A549 (cell line): ENCODE measurements around the gene TCF12. TPM values are rescaled to one million over a fixed set of nuclear protein-coding genes. Genes with fewer than 3 reads are reported as not detected.

Source experiments
- ATAC-seq, 2 experiments: fragments of 200-7000 bp in 1 of 2; fragments of >200 bp in 1 of 2; cut with Nextera tagmentation in 1 of 2; cut with Tn5 transposase in 1 of 2; 3 replicates each; pipeline versions ENCODE4 v1.8.0 to v1.9.1; 2018 to 2020; ENCODE audit warnings: mild to moderate bottlenecking in 1 of 2, moderate library complexity in 1 of 2
- CTCF ChIA-PET: fragments of 300-600 bp; sonication (Branson Sonifier 250); formaldehyde crosslinking; extraction: SDS; loops from one replicate; lab custom pipeline; 2021; ENCODE audit warnings: antibody characterized with exemption, inconsistent platforms; lab: Yijun Ruan, JAX
- POLR2A ChIA-PET: fragments of 350-600 bp; formaldehyde crosslinking; extraction: SDS; loops from one replicate; lab custom pipeline; 2021; ENCODE audit warnings: antibody characterized with exemption, inconsistent platforms; lab: Yijun Ruan, JAX
- DNase-seq, 2 experiments: peaks; one replicate each; pipeline versions ENCODE4 v3.0.0 to v3.0.0-alpha.2; 2011 to 2016; ENCODE audit warnings: low read depth in 1 of 2, low spot score in 1 of 2
- FAIRE-seq: peaks from 2 replicates; lab custom pipeline; 2011; peaks lifted over from hg19 to GRCh38; lab: Jason Lieb, UNC
- H3K27ac ChIP-seq, 2 experiments: fragments of >200 bp; sonication (Bioruptor Twin); formaldehyde crosslinking; 3 replicates each; pipeline ENCODE4 v1.5.1; 2016 to 2017
- H3K4me1 ChIP-seq: fragments of >200 bp; sonication (Bioruptor Twin); formaldehyde crosslinking; 3 replicates; pipeline ENCODE4 v1.6.1; 2016
- H3K4me2 ChIP-seq: fragments of >200 bp; sonication (Bioruptor Twin); formaldehyde crosslinking; 3 replicates; pipeline ENCODE4 v1.6.1; 2016
- H3K4me3 ChIP-seq: fragments of >200 bp; sonication (Bioruptor Twin); formaldehyde crosslinking; 3 replicates; pipeline ENCODE4 v1.5.1; 2016
- H3K9me3 ChIP-seq: fragments of >200 bp; sonication (Bioruptor Twin); formaldehyde crosslinking; 3 replicates; pipeline ENCODE4 v1.6.1; 2016
- BHLHE40 ChIP-seq: IDR thresholded peaks from 2 replicates; pipeline ENCODE4 v1.6.1; 2012; ENCODE audit warnings: low read depth, low read length, inconsistent platforms
- CBX8 ChIP-seq: fragments of 200-600 bp; sonication (generic); IDR thresholded peaks from 2 replicates; pipeline ENCODE4 v1.6.1; 2016
- EHF ChIP-seq: fragments of 250-450 bp; sonication (Bioruptor Pico); IDR thresholded peaks from 2 replicates; pipeline ENCODE4 v1.5.0; 2020; ENCODE audit warnings: mild to moderate bottlenecking
- EHMT2 ChIP-seq: fragments of 200-600 bp; sonication (generic); IDR thresholded peaks from 2 replicates; pipeline ENCODE4 v1.6.1; 2016; ENCODE audit warnings: antibody characterized with exemption, low read depth, mild to moderate bottlenecking, moderate library complexity
- EP300 ChIP-seq, 2 experiments: fragments of >200 bp; sonication (Bioruptor Twin); formaldehyde crosslinking; IDR thresholded peaks; 2 replicates in 1 of 2; 3 replicates in 1 of 2; pipeline ENCODE4 v1.6.1; 2016 to 2017
- ESRRA ChIP-seq: fragments of 150-350 bp; IDR thresholded peaks from 2 replicates; pipeline ENCODE4 v1.6.1; 2014; ENCODE audit warnings: mild to moderate bottlenecking, low read length, borderline replicate concordance
- FOSB ChIP-seq: fragments of 250-450 bp; sonication (Bioruptor Pico); IDR thresholded peaks from 2 replicates; pipeline ENCODE4 v1.5.0; 2020; ENCODE audit warnings: mild to moderate bottlenecking, moderate library complexity
- HDAC2 ChIP-seq: fragments of 200-600 bp; sonication (generic); IDR thresholded peaks from 2 replicates; pipeline ENCODE4 v1.6.1; 2016
- HEYL ChIP-seq: fragments of 250-450 bp; sonication (Bioruptor Pico); IDR thresholded peaks from 2 replicates; pipeline ENCODE4 v1.8.0; 2021; ENCODE audit warnings: mild to moderate bottlenecking, moderate library complexity
- HOXA7 ChIP-seq: fragments of 250-450 bp; sonication (Bioruptor Pico); IDR thresholded peaks from 2 replicates; pipeline ENCODE4 v1.5.0; 2020; ENCODE audit warnings: mild to moderate bottlenecking, moderate library complexity
- HOXB5 ChIP-seq: fragments of 250-450 bp; sonication (Bioruptor Pico); IDR thresholded peaks from 2 replicates; pipeline ENCODE4 v1.5.0; 2020; ENCODE audit warnings: mild to moderate bottlenecking, moderate library complexity
- KDM5A ChIP-seq: fragments of 200-600 bp; sonication (generic); IDR thresholded peaks from 2 replicates; pipeline ENCODE4 v1.6.1; 2016; ENCODE audit warnings: antibody characterized with exemption, mild to moderate bottlenecking
- MAFK ChIP-seq: fragments of 450-650 bp; IDR thresholded peaks from 2 replicates; pipeline ENCODE4 v1.6.1; 2014; ENCODE audit not compliant: partially characterized antibody
- MAX ChIP-seq: IDR thresholded peaks from 2 replicates; pipeline ENCODE4 v1.6.1; 2012
- MYC ChIP-seq: IDR thresholded peaks from 2 replicates; pipeline ENCODE4 v1.6.1; 2012; ENCODE audit warnings: mild to moderate bottlenecking, inconsistent platforms, low read length, improper control_type of control experiment, borderline replicate concordance
- NFE2L2 ChIP-seq: fragments of 150-350 bp; conservative IDR thresholded peaks from 2 replicates; pipeline ENCODE4 v1.6.1; 2014; ENCODE audit warnings: low read length
- POLR2A ChIP-seq: IDR thresholded peaks from 2 replicates; pipeline ENCODE4 v1.6.1; 2012; ENCODE audit warnings: mild to moderate bottlenecking, low read length
- POLR2AphosphoS2 ChIP-seq: conservative IDR thresholded peaks from 2 replicates; pipeline ENCODE4 v1.6.1; 2012; ENCODE audit warnings: low read length, improper control_type of control experiment, inconsistent platforms
- REST ChIP-seq: fragments of 200-600 bp; sonication (generic); IDR thresholded peaks from 2 replicates; pipeline ENCODE4 v1.6.1; 2016; ENCODE audit warnings: antibody characterized with exemption, mild to moderate bottlenecking, moderate library complexity
- SMC3 ChIP-seq: fragments of >200 bp; sonication (Bioruptor Twin); formaldehyde crosslinking; IDR thresholded peaks from 3 replicates; pipeline ENCODE4 v1.6.1; 2018; ENCODE audit warnings: inconsistent platforms
- TP53 ChIP-seq: fragments of 250-450 bp; sonication (Bioruptor Pico); IDR thresholded peaks from 2 replicates; pipeline ENCODE4 v1.5.0; 2021; ENCODE audit warnings: mild to moderate bottlenecking, moderate library complexity
- ZC3H11A ChIP-seq: fragments of 450-650 bp; IDR thresholded peaks from 2 replicates; pipeline ENCODE4 v1.6.1; 2014; ENCODE audit warnings: antibody characterized with exemption, mild to moderate bottlenecking
- ZNF302 ChIP-seq: fragments of 250-450 bp; sonication (Bioruptor Pico); IDR thresholded peaks from 2 replicates; pipeline ENCODE4 v1.9.0; 2021; ENCODE audit warnings: inconsistent platforms, mild to moderate bottlenecking, moderate library complexity
- ZSCAN20 ChIP-seq: fragments of 250-450 bp; sonication (Bioruptor Pico); IDR thresholded peaks from 2 replicates; pipeline ENCODE4 v1.8.0; 2022; ENCODE audit warnings: mild to moderate bottlenecking, moderate library complexity
- WGBS: methylation state at CpG from one replicate; pipeline ENCODE4 v1.1.6; 2017; ENCODE audit errors: missing lambda C conversion rate; 5-methylcytosine and 5-hydroxymethylcytosine counted together
- polyA plus RNA-seq, 4 experiments: library from polyadenylated mRNA; depleted of rRNA in 3 of 4; stranded (reverse); fragments of >200 nt; fragmentation: RNase III in 1 of 4; extraction: RNeasy Plus Mini Kit Qiagen cat#74134 plus additional on column Dnase treatment in 1 of 4; gene quantifications; 2 replicates in 3 of 4; 3 replicates in 1 of 4; pipeline ENCODE4 v1.2.3, GENCODE V29; 2011 to 2017

The TCF12 gene
- polyA plus RNA-seq, 2 of the 4 experiments (the other 2 are of a cell fraction), result 36.3 to 121 TPM

GRCh38 chr15:57048930-57049549 is 130.6 kb downstream of the TCF12 start (continued):
- TF ChIP-seq MYC, result no peak
- TF ChIP-seq, all 56 proteins: peak for 0

- Histone ChIP-seq H3K4me2 (no peak overlapping the region), H3K27ac (no peak overlapping the region), H3K4me1 (peaks cover 9% of the 10 kb centered on the region; the same call in 2 of the 3 replicates), H3K4me3 (no peak overlapping the region), H3K9me3 (no peaks in the 10 kb centered on the region)
- ATAC-seq, result no peak
- no peak for FAIRE-seq
- WGBS, result 81% methylated on average over 4 of the region's 4 CpGs
- ChIA-PET CTCF (interaction anchor here (0.8 to 1.2 kb wide), 3 partner anchors 13 to 87 kb away, joined by 3 to 6 read pairs (median 4); no protein-coding TSS in a partner anchor), POLR2A (no interaction called here)
- DNase-seq, result no peak
- TF ChIP-seq MAX (no peak), POLR2AphosphoS2 (no peak), ZNF302 (CRISPR knock-in tag) (no peak), ESRRA (no peak), MYC (no peak), ZC3H11A (no peak), HEYL (CRISPR knock-in tag) (no peak), POLR2A (no peak), MAFK (no peak), FOSB (CRISPR knock-in tag) (no peak), TP53 (no peak), EHMT2 (no peak)
Observed at GRCh38 chr15:57053470-57053869, 135.0 kb downstream of the TCF12 start.

- WGBS, result 93% methylated on average over 1 of the region's 1 CpG
- ATAC-seq (no peak), DNase-seq (no peak), FAIRE-seq (peak; percentile 77)
- TF ChIP-seq HEYL (CRISPR knock-in tag), result no peak
- no peak for TF ChIP-seq HOXB5 (CRISPR knock-in tag)
- TF ChIP-seq ZSCAN20 (CRISPR knock-in tag), result no peak
- no peak for TF ChIP-seq EHF (CRISPR knock-in tag)
- no peak for TF ChIP-seq SMC3
- TF ChIP-seq TP53, result no peak
- TF ChIP-seq EP300 (IDR thresholded peaks at IDR 0.05), result no peak
- no peak for TF ChIP-seq BHLHE40
- no peak overlapping the region for H3K4me3 ChIP-seq
- no peak overlapping the region for H3K4me2 ChIP-seq
- ChIA-PET POLR2A (no interaction called here), CTCF (interaction anchor here (0.7 kb wide), 1 partner anchor 78 kb away, joined by 4 read pairs; no protein-coding TSS in a partner anchor)
- H3K27ac ChIP-seq, result no peak overlapping the region
- no peaks in the 10 kb centered on the region for H3K9me3 ChIP-seq
- H3K4me1 ChIP-seq, result peaks cover 11% of the 10 kb centered on the region; the same call in 2 of the 3 replicates
Observed at GRCh38 chr15:57054204-57054750, 135.8 kb downstream of the TCF12 start.

GRCh38 chr15:57056357-57056756 is 137.9 kb downstream of the TCF12 start:
- TF ChIP-seq HDAC2 (no peak), REST (no peak), NFE2L2 (no peak), HOXA7 (no peak), CBX8 (no peak), KDM5A (no peak), ZC3H11A (no peak)
- H3K9me3 ChIP-seq, result no peaks in the 10 kb centered on the region
- no peak for FAIRE-seq
- ATAC-seq, result no peak
- ChIA-PET POLR2A (no interaction called here), CTCF (interaction anchor here (1.6 kb wide), 1 partner anchor 13 kb away, joined by 3 read pairs; no protein-coding TSS in a partner anchor)
- H3K4me1 ChIP-seq, result peaks cover 26% of the 10 kb centered on the region
- WGBS, result 92% methylated on average over 7 of the region's 7 CpGs
- no peak for DNase-seq
- H3K4me3 ChIP-seq, result no peak overlapping the region
- no peak overlapping the region for H3K4me2 ChIP-seq
- H3K27ac ChIP-seq, result no peak overlapping the region
